OCI-LY3 (cell line): ENCODE data around the gene SLC37A2.

Source experiments
- EZH2phosphoT487 ChIP-seq: fragments of 200-600 bp; shearing (Covaris generic); IDR thresholded peaks from 2 replicates; pipeline ENCODE4 v1.6.1; 2018; ENCODE audit warnings: antibody characterized with exemption, mixed run types, low read depth
- TF ChIP-seq, protein P1 (sequence below): fragments of 200-600, 300-600 bp; sonication (generic); IDR thresholded peaks from 2 replicates; pipeline ENCODE4 v1.5.1; 2014; ENCODE audit warnings: antibody characterized with exemption, low read length, low read depth

DNA sequence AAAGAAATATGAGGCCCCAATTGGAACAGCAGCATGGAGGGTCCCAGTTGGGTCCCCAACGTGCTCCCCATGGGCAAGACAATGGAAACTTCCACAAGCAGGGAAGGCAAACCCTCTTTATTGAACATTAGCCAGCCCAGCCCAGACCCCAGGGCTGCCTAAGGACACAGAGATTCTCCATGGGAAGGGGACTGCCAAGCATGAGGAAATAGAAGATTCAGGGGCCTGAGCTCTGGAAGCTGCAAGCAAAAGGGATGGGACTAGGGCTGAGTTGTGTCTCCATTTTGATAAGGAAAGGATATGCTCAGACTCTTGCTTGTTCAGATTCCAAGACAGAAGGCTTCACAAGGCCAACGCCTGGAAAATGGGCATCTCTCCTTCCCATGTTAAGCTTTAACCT lies 25.0 kb downstream of the SLC37A2 start:
- TF ChIP-seq, protein P1, sequence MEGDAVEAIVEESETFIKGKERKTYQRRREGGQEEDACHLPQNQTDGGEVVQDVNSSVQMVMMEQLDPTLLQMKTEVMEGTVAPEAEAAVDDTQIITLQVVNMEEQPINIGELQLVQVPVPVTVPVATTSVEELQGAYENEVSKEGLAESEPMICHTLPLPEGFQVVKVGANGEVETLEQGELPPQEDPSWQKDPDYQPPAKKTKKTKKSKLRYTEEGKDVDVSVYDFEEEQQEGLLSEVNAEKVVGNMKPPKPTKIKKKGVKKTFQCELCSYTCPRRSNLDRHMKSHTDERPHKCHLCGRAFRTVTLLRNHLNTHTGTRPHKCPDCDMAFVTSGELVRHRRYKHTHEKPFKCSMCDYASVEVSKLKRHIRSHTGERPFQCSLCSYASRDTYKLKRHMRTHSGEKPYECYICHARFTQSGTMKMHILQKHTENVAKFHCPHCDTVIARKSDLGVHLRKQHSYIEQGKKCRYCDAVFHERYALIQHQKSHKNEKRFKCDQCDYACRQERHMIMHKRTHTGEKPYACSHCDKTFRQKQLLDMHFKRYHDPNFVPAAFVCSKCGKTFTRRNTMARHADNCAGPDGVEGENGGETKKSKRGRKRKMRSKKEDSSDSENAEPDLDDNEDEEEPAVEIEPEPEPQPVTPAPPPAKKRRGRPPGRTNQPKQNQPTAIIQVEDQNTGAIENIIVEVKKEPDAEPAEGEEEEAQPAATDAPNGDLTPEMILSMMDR, result no peak
- TF ChIP-seq EZH2phosphoT487, result no peak
